CD4-positive, alpha-beta memory T cell (primary cell): Measurements from ENCODE around the gene ZSWIM5. TPM values are rescaled to one million over a fixed set of nuclear protein-coding genes. Genes with fewer than 3 reads are reported as not detected.

Experiments used
- CTCF ChIA-PET: fragments of 350-600 bp; sonication (Branson Sonifier 250); formaldehyde crosslinking; loops from one replicate; lab custom pipeline; 2021; ENCODE audit warnings: inconsistent platforms; ENCODE audit not compliant: partially characterized antibody; lab: Charles Lee
- POLR2A ChIA-PET: fragments of 350-600 bp; sonication (Branson Sonifier 250); formaldehyde crosslinking; loops from one replicate; lab custom pipeline; 2021; ENCODE audit not compliant: partially characterized antibody; lab: Charles Lee
- DNase-seq, 5 donors: peaks; one replicate each; pipeline versions ENCODE4 v3.0.0 to v3.0.0-alpha.2; 2020 to 2022; ENCODE audit warnings: mixed read lengths in 1 of 5
- H3K27ac ChIP-seq: one replicate; pipeline ENCODE4 v1.7.0; 2013; ENCODE audit warnings: low read depth, low read length
- H3K27me3 ChIP-seq: 2 replicates; pipeline ENCODE4 v1.7.0; 2013; ENCODE audit warnings: mild to moderate bottlenecking, low read length, moderate library complexity; ENCODE audit not compliant: insufficient read depth
- H3K36me3 ChIP-seq: 2 replicates; pipeline ENCODE4 v1.7.0; 2013; ENCODE audit warnings: mild to moderate bottlenecking, low read length, moderate library complexity; ENCODE audit not compliant: insufficient read depth
- H3K4me1 ChIP-seq: 2 replicates; pipeline ENCODE4 v1.7.0; 2013; ENCODE audit warnings: mild to moderate bottlenecking, low read length, moderate library complexity; ENCODE audit not compliant: insufficient read depth
- H3K4me3 ChIP-seq, 2 donors: one replicate each; pipeline ENCODE4 v1.7.0; 2013; ENCODE audit warnings: low read length in 2 of 2, mild to moderate bottlenecking in 1 of 2
- H3K9me3 ChIP-seq, 2 donors: one replicate each; pipeline ENCODE4 v1.7.0; 2013; ENCODE audit warnings: low read length in 2 of 2, control low read depth in 1 of 2; ENCODE audit not compliant: control insufficient read depth in 1 of 2
- H3K27ac Mint-ChIP-seq, 7 donors: one replicate each; pipeline ENCODE4 v1.8.0; 2020 to 2021; ENCODE audit warnings: mixed read lengths in 7 of 7, mild to moderate bottlenecking in 6 of 7, inconsistent platforms in 3 of 7, moderate library complexity in 3 of 7
- H3K27me3 Mint-ChIP-seq, 2 donors: one replicate each; pipeline ENCODE4 v1.8.0; 2020 to 2021; ENCODE audit warnings: mixed read lengths in 2 of 2
- H3K36me3 Mint-ChIP-seq, 2 donors: one replicate each; pipeline ENCODE4 v1.8.0; 2020 to 2021; ENCODE audit warnings: mixed read lengths in 2 of 2, inconsistent platforms in 1 of 2, mild to moderate bottlenecking in 1 of 2
- H3K4me1 Mint-ChIP-seq, 4 donors: one replicate each; pipeline ENCODE4 v1.8.0; 2020 to 2021; ENCODE audit warnings: mixed read lengths in 4 of 4, mild to moderate bottlenecking in 1 of 4
- H3K4me3 Mint-ChIP-seq, 8 donors: one replicate each; pipeline ENCODE4 v1.8.0; 2020 to 2021; ENCODE audit warnings: mixed read lengths in 8 of 8, mild to moderate bottlenecking in 7 of 8, moderate library complexity in 6 of 8, inconsistent platforms in 3 of 8
- H3K9me3 Mint-ChIP-seq, 8 donors: one replicate each; pipeline ENCODE4 v1.8.0; 2020 to 2021; ENCODE audit warnings: mixed read lengths in 8 of 8, mild to moderate bottlenecking in 5 of 8, inconsistent platforms in 3 of 8, moderate library complexity in 1 of 8
- intact Hi-C: fragments of 100-400 bp; cut with micrococcal nuclease; formaldehyde crosslinking; loops from one replicate; pipeline ENCODE4 v1.15.1; 2023
- polyA plus RNA-seq, 2 donors: library from polyadenylated mRNA; unstranded; fragments of 300-500 nt; fragmentation: Illumina TruSeq; gene quantifications; one replicate each; pipeline ENCODE4 v1.2.3, GENCODE V29; 2021
- total RNA-seq, 2 experiments: library from RNA; stranded (reverse); gene quantifications; one replicate each; pipeline ENCODE4 v1.2.3, GENCODE V29; 2021

The ZSWIM5 gene
- total and polyA plus RNA-seq, 4 experiments from 2014 or later = 0.09 to 3.7 (median 2.0) TPM

- ChIA-PET CTCF (interaction anchor here (0.9 to 1.5 kb wide), 2 partner anchors 17 to 20 kb away, joined by 3 to 4 read pairs; no protein-coding TSS in a partner anchor), POLR2A (no interaction called here)
- Histone ChIP-seq H3K4me1 (no peaks in the 10 kb centered on the region), H3K27me3 (no peaks in the 10 kb centered on the region), H3K9me3 (no peaks in the 10 kb centered on the region), H3K36me3 (no peaks in the 10 kb centered on the region), H3K4me3 (no peak overlapping the region), H3K27ac (no peak overlapping the region)
- Mint-ChIP-seq H3K4me1 (no peaks in the 10 kb centered on the region), H3K4me3 (no peak overlapping the region), H3K27ac (no peak overlapping the region), H3K27me3 (no peaks in the 10 kb centered on the region), H3K36me3 (peaks cover 17% of the 10 kb centered on the region in 2 donors), H3K9me3 (no peaks in the 10 kb centered on the region)
- no peak for DNase-seq
- intact Hi-C loops = no loop called here
These were observed 170.6 kb downstream of the ZSWIM5 start for GRCh38 chr1:45035631-45036301.

- H3K27ac Mint-ChIP-seq = no peak overlapping the region
- POLR2A ChIA-PET = no interaction called here
These were observed 173.0 kb downstream of the ZSWIM5 start for GRCh38 chr1:45033356-45033755.

GRCh38 chr1:45032837-45033236 lies 173.6 kb downstream of the ZSWIM5 start:
- no peaks in the 10 kb centered on the region for H3K9me3 Mint-ChIP-seq
- H3K4me3 ChIP-seq = no peak overlapping the region
- peak overlapping the region in 1 of 7 donors; percentile 60 for H3K27ac Mint-ChIP-seq
- intact Hi-C loops = no loop called here
- H3K4me1 ChIP-seq = no peaks in the 10 kb centered on the region
- H3K4me1 Mint-ChIP-seq = no peaks in the 10 kb centered on the region
- no peaks in the 10 kb centered on the region for H3K27me3 Mint-ChIP-seq
- H3K4me3 Mint-ChIP-seq = no peak overlapping the region
- no peaks in the 10 kb centered on the region for H3K36me3 ChIP-seq
- POLR2A ChIA-PET = no interaction called here
- no peak for DNase-seq
- CTCF ChIA-PET = interaction anchor here (0.9 to 1.2 kb wide), 2 partner anchors 24 to 266 kb away, joined by 3 read pairs; no protein-coding TSS in a partner anchor
- peaks cover 14 to 15% of the 10 kb centered on the region in 2 donors for H3K36me3 Mint-ChIP-seq
- no peak overlapping the region for H3K27ac ChIP-seq
- H3K9me3 ChIP-seq = no peaks in the 10 kb centered on the region
- H3K27me3 ChIP-seq = no peaks in the 10 kb centered on the region

More at GRCh38 chr1:45033356-45033755, 173.0 kb downstream of the ZSWIM5 start:
- Mint-ChIP-seq H3K9me3 (no peaks in the 10 kb centered on the region), H3K4me3 (no peak overlapping the region), H3K36me3 (peaks cover 17 to 20% of the 10 kb centered on the region in 2 donors), H3K27me3 (no peaks in the 10 kb centered on the region), H3K4me1 (no peaks in the 10 kb centered on the region)
- CTCF ChIA-PET = interaction anchor here (0.9 to 1.3 kb wide), 3 partner anchors 10 to 265 kb away, joined by 3 read pairs; no protein-coding TSS in a partner anchor
- intact Hi-C loops = no loop called here
- H3K4me3 ChIP-seq = no peak overlapping the region
- H3K9me3 ChIP-seq = no peaks in the 10 kb centered on the region
- no peak for DNase-seq
- H3K27me3 ChIP-seq = no peaks in the 10 kb centered on the region
- H3K27ac ChIP-seq = no peak overlapping the region
- H3K36me3 ChIP-seq = no peaks in the 10 kb centered on the region
- H3K4me1 ChIP-seq = no peaks in the 10 kb centered on the region

GRCh38 chr1:45026446-45026845 lies 180.0 kb downstream of the ZSWIM5 start:
- Mint-ChIP-seq H3K9me3 (no peaks in the 10 kb centered on the region), H3K27me3 (no peaks in the 10 kb centered on the region), H3K4me1 (peaks cover 0 to 1% (median 0%) of the 10 kb centered on the region in 4 donors), H3K36me3 (peaks cover 0 to 5% of the 10 kb centered on the region in 2 donors), H3K27ac (peak overlapping the region in 1 of 7 donors; percentile 54), H3K4me3 (no peak overlapping the region)
- H3K4me3 ChIP-seq = no peak overlapping the region
- H3K27ac ChIP-seq = no peak overlapping the region
- no peaks in the 10 kb centered on the region for H3K27me3 ChIP-seq
- ChIA-PET CTCF (no interaction called here), POLR2A (no interaction called here)
- H3K36me3 ChIP-seq = no peaks in the 10 kb centered on the region
- H3K4me1 ChIP-seq = no peaks in the 10 kb centered on the region
- H3K9me3 ChIP-seq = no peaks in the 10 kb centered on the region
- intact Hi-C loops = no loop called here
- DNase-seq = no peak

GRCh38 chr1:45023663-45024062 lies 182.7 kb downstream of the ZSWIM5 start:
- intact Hi-C loops = no loop called here

GRCh38 chr1:45018599-45019230 lies 187.7 kb downstream of the ZSWIM5 start:
- peaks cover 6 to 7% of the 10 kb centered on the region in 2 donors for H3K36me3 Mint-ChIP-seq
- H3K4me1 Mint-ChIP-seq = peaks cover 9 to 18% (median 10%) of the 10 kb centered on the region in 4 donors
- no peak overlapping the region for H3K4me3 Mint-ChIP-seq
- no peaks in the 10 kb centered on the region for H3K27me3 Mint-ChIP-seq
- ChIA-PET CTCF (interaction anchor here (0.5 to 13.1 kb wide), 27 partner anchors 9 to 552 kb away, joined by 3 to 388 read pairs (median 4); partner anchors contain the start of genes CCDC163, MMACHC, MUTYH and PLK3), POLR2A (interaction anchor here (0.6 to 1.8 kb wide), 7 partner anchors 212 to 474 kb away, joined by 3 to 13 read pairs (median 3); partner anchors contain the start of genes PLK3 and RPS8)
- Histone ChIP-seq H3K27ac (no peak overlapping the region), H3K4me1 (no peaks in the 10 kb centered on the region), H3K4me3 (no peak overlapping the region), H3K36me3 (no peaks in the 10 kb centered on the region), H3K27me3 (no peaks in the 10 kb centered on the region), H3K9me3 (no peaks in the 10 kb centered on the region)
- intact Hi-C loops = loop anchor here (1.0 kb wide), 2 partner anchors 212 to 282 kb away; no protein-coding TSS in a partner anchor
- DNase-seq = peak; percentile 49 to 66 (median 56)
- H3K27ac Mint-ChIP-seq = peak overlapping the region; percentile 4 to 80 (median 70)
- H3K9me3 Mint-ChIP-seq = no peaks in the 10 kb centered on the region

More at GRCh38 chr1:45023663-45024062, 182.7 kb downstream of the ZSWIM5 start:
- Mint-ChIP-seq H3K9me3 (no peaks in the 10 kb centered on the region), H3K4me1 (peaks cover 0 to 2% (median 1%) of the 10 kb centered on the region in 4 donors), H3K27ac (no peak overlapping the region), H3K27me3 (no peaks in the 10 kb centered on the region), H3K36me3 (no peaks in the 10 kb centered on the region), H3K4me3 (no peak overlapping the region)
- ChIA-PET CTCF (no interaction called here), POLR2A (no interaction called here)
- no peak overlapping the region for H3K4me3 ChIP-seq
- DNase-seq = no peak
- no peaks in the 10 kb centered on the region for H3K27me3 ChIP-seq
- H3K4me1 ChIP-seq = no peaks in the 10 kb centered on the region
- no peaks in the 10 kb centered on the region for H3K36me3 ChIP-seq
- no peaks in the 10 kb centered on the region for H3K9me3 ChIP-seq
- no peak overlapping the region for H3K27ac ChIP-seq

- intact Hi-C loops = no loop called here
- CTCF ChIA-PET = interaction anchor here (1.4 to 13.1 kb wide), 6 partner anchors 9 to 475 kb away, joined by 3 to 388 read pairs (median 4); partner anchors contain the start of gene TESK2
- POLR2A ChIA-PET = interaction anchor here (8.4 kb wide), 1 partner anchor 284 kb away, joined by 158 read pairs; no protein-coding TSS in a partner anchor
These were observed 189.6 kb downstream of the ZSWIM5 start for GRCh38 chr1:45016767-45017166.

More at GRCh38 chr1:45016767-45017166, 189.6 kb downstream of the ZSWIM5 start:
- peaks cover 6 to 10% of the 10 kb centered on the region in 2 donors for H3K36me3 Mint-ChIP-seq
- no peak for DNase-seq
- peaks cover 17 to 35% (median 24%) of the 10 kb centered on the region in 4 donors for H3K4me1 Mint-ChIP-seq
- no peak overlapping the region for H3K4me3 ChIP-seq
- no peaks in the 10 kb centered on the region for H3K36me3 ChIP-seq
- H3K27me3 Mint-ChIP-seq = no peaks in the 10 kb centered on the region
- H3K27ac ChIP-seq = no peak overlapping the region
- H3K27ac Mint-ChIP-seq = peak overlapping the region in 1 of 7 donors; percentile 85
- no peak overlapping the region for H3K4me3 Mint-ChIP-seq
- H3K27me3 ChIP-seq = no peaks in the 10 kb centered on the region
- no peaks in the 10 kb centered on the region for H3K9me3 Mint-ChIP-seq
- no peaks in the 10 kb centered on the region for H3K9me3 ChIP-seq
- H3K4me1 ChIP-seq = peaks cover 16% of the 10 kb centered on the region
